Coronary artery (tissue), 2 donors: ENCODE results near the gene TRPV4.

Source experiments
- DNase-seq: peaks from one replicate; pipeline ENCODE4 v3.0.0-alpha.2; 2017; ENCODE audit warnings: low spot score
- H3K27ac ChIP-seq, 2 donors: fragments of 200-600 bp; sonication (generic); one replicate each; pipeline ENCODE4 v1.5.1; 2016 to 2019
- H3K4me3 ChIP-seq: fragments of 200-600 bp; sonication (generic); 2 replicates; pipeline ENCODE4 v1.5.1; 2016; ENCODE audit warnings: mild to moderate bottlenecking, moderate library complexity
- CTCF ChIP-seq: fragments of 200-600 bp; sonication (generic); IDR thresholded peaks from one replicate; pipeline ENCODE4 v1.5.1; 2019; ENCODE audit warnings: antibody characterized with exemption

The TRPV4 gene

DNA sequence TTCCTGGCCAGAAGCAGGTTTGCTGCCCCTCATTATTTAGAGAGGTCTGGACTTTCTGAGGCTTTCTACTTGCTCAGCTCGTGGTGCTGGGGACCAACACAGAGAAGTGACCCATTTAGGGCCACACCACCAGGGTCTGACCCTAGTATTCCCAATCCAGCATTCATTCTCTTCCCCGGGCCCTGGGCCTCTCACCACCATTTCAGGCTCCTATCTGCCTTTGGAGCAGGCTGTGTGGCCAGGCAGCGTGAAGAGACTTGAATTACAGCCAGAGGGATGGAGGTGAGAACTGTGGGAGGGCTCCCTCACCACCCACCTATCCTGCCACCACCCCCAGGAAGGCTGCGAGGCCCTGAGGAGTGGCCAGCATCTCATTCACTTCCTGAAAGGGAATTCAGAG, 95.0 kb downstream of the TRPV4 start:
- H3K27ac ChIP-seq: no peak overlapping the region
- DNase-seq: no peak
- no peak for TF ChIP-seq CTCF
- H3K4me3 ChIP-seq: no peak overlapping the region

- no peak for TF ChIP-seq CTCF
- no peak overlapping the region for H3K4me3 ChIP-seq
- no peak overlapping the region for H3K27ac ChIP-seq
- DNase-seq: no peak
These were observed 95.6 kb downstream of the TRPV4 start for GRCh38 chr12:109737631-109738030.

DNA sequence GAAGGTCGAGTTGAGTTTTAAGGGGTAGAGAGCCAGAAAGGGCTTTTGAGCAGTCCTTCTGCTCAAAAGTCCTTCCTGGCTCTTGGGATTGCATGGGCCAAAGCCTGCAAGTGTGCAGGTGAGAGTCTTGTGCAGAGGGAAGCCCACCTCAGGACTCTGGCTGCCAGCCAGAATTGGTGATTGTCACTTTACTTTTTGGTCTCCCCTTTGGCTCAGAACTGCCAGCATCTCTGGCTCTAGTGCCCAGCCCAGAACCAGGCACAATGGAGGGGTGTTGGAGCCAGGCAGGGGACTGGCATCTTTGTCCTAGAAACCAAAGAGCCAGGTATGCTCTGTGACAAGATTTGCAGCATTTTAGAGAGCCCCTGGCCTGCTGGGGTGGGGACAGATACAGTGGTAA, 96.1 kb downstream of the TRPV4 start:
- no peak overlapping the region for H3K4me3 ChIP-seq
- no peak overlapping the region for H3K27ac ChIP-seq
- no peak for DNase-seq
- no peak for TF ChIP-seq CTCF

DNA sequence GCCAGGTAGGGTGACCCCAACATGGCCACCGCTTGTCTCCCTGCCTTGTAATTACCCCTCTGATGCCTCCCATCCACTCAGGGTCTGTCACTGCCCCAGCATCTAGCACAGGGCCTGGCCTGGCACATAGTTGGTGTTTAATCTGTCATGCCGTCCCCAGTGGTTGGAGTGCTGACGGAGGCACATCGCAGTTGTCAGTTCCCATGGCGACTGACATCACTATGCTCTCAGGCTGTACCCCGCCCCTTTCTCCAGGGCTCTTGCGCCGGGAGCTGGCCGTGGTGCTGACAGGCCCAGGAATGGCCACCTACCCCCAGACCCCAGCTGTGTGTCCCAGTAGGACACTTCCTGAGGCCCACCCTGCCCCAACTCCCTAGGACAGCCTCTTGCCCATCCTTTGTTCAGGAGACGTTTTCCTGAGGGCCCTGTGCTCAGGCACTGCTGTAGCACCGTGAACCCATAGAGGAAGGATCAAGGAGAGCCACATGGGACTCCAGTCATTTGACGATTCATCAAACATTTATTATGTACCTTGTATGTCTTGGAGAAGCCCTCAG, 96.6 kb downstream of the TRPV4 start:
- H3K4me3 ChIP-seq: no peak overlapping the region
- no peak for DNase-seq
- no peak overlapping the region for H3K27ac ChIP-seq
- TF ChIP-seq CTCF: no peak

DNA sequence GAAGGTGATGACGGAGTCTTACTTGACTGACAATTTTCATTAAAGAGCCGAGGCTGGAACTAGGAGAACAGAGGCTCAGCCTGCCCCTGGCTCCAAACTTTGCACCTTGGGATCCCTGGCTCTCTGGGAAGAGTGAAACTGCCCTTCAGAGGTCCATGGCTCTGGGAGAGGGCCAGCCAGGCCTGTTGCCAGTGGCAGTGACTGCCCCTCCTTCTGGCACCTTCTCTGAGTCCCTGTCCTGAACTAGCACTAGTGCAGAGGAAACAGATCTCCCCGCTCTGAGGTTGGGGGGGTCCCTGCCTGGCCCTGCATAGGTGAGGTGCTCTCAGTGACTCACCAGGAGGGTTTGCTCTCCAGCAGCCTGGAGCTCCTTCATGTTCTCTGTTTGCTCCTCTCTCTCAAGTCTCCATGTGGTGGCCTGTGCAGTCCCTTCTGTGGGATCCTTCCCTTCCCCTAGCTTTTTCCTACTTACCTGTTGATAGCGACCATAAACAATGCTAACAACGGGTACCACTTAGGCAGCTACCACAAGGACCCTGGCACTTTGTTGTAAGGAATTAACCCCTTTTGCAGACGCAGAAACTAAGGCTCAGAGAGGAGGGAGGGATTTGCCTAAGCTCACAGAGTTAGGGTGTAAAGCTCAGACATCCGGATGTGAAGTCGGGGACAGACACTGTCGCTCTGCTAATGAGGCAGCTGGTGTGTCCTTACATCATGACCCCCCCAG, 97.2 kb downstream of the TRPV4 start:
- H3K27ac ChIP-seq: no peak overlapping the region
- no peak for TF ChIP-seq CTCF
- DNase-seq: no peak

GRCh38 chr12:109735051-109735521, 98.1 kb downstream of the TRPV4 start:
- TF ChIP-seq CTCF: no peak
- no peak for DNase-seq
- Histone ChIP-seq H3K4me3 (no peak overlapping the region), H3K27ac (no peak overlapping the region)

More for the DNA sequence above, 97.2 kb downstream of the TRPV4 start:
- H3K4me3 ChIP-seq: no peak overlapping the region
